Left lobe of liver (tissue), 2 donors: Measurements from ENCODE around the gene CBX4. TPM values are rescaled to one million over a fixed set of nuclear protein-coding genes. Genes with fewer than 3 reads are reported as not detected.

Experiments
- ATAC-seq: fragments of 200-7000 bp; cut with Tn5 transposase; one replicate; pipeline ENCODE4 v1.9.1; 2020; ENCODE audit warnings: mild to moderate bottlenecking, moderate library complexity
- DNase-seq: peaks from one replicate; pipeline ENCODE4 v3.0.0-alpha.2; 2020; ENCODE audit warnings: low spot score
- total RNA-seq: library from RNA; stranded (reverse); gene quantifications from one replicate; pipeline ENCODE4 v1.2.1, GENCODE V29; 2021
- donor health status: DM: no; HTN: no; CAD: no; lungs with moderate emphysema.
- donor health status: DM: no; HTN: yes; CAD: no.

CBX4 gene
- 14.8 TPM for total RNA-seq

GRCh38 chr17:79839356-79840268 lies at the start of gene CBX4:
Gene CBX4, minus strand, starts transcription at chr17:79839440. Its CDS starts 189 bp downstream, at chr17:79839251.
- ATAC-seq = peak; percentile 66

GRCh38 chr17:79888009-79888540 lies 48.8 kb upstream of the CBX4 start:
- DNase-seq = no peak
- ATAC-seq = no peak

More at GRCh38 chr17:79839356-79840268, at the start of gene CBX4:
- peak; percentile 98 for DNase-seq

GRCh38 chr17:79887451-79887991 lies 48.3 kb upstream of the CBX4 start:
- ATAC-seq (no peak), DNase-seq (no peak)

GRCh38 chr17:79883202-79883601 lies 44.0 kb upstream of the CBX4 start:
- no peak for DNase-seq
- no peak for ATAC-seq

- ATAC-seq (no peak), DNase-seq (no peak)
Measured at GRCh38 chr17:79878329-79878947, 39.2 kb upstream of the CBX4 start.

GRCh38 chr17:79877041-79877440 lies 37.8 kb upstream of the CBX4 start:
- ATAC-seq (no peak), DNase-seq (no peak)

- DNase-seq (no peak), ATAC-seq (no peak)
Measured at GRCh38 chr17:79875511-79875910, 36.3 kb upstream of the CBX4 start.

GRCh38 chr17:79874329-79874981 lies 35.2 kb upstream of the CBX4 start:
- DNase-seq (no peak), ATAC-seq (peak; percentile 91)

GRCh38 chr17:79873583-79873982 lies 34.3 kb upstream of the CBX4 start:
- no peak for DNase-seq
- no peak for ATAC-seq

GRCh38 chr17:79872762-79873161 lies 33.5 kb upstream of the CBX4 start:
- DNase-seq (no peak), ATAC-seq (no peak)

GRCh38 chr17:79871131-79871530 lies 31.9 kb upstream of the CBX4 start:
- ATAC-seq (no peak), DNase-seq (no peak)

GRCh38 chr17:79870540-79870939 lies 31.3 kb upstream of the CBX4 start:
- ATAC-seq = no peak
- DNase-seq = no peak

GRCh38 chr17:79866791-79867518 lies 27.7 kb upstream of the CBX4 start:
- no peak for ATAC-seq
- no peak for DNase-seq

- no peak for DNase-seq
- ATAC-seq = no peak
Measured at GRCh38 chr17:79865351-79866210, 26.3 kb upstream of the CBX4 start.

- DNase-seq (no peak), ATAC-seq (no peak)
Measured at GRCh38 chr17:79864617-79865250, 25.5 kb upstream of the CBX4 start.

GRCh38 chr17:79864147-79864546 lies 24.9 kb upstream of the CBX4 start:
- DNase-seq (no peak), ATAC-seq (no peak)

- ATAC-seq (no peak), DNase-seq (no peak)
Measured at GRCh38 chr17:79862771-79863440, 23.7 kb upstream of the CBX4 start.

- DNase-seq = no peak
- peak; percentile 58 for ATAC-seq
Measured at GRCh38 chr17:79862238-79862637, 23.0 kb upstream of the CBX4 start.
